SK-N-SH treated with all-trans-retinoic acid at 6 μM for 48 hours (cell line): ENCODE results near the gene RBFOX1.

Source experiments
- BACH2 ChIP-seq: fragments of 250-450 bp; sonication (Bioruptor Pico); IDR thresholded peaks from 2 replicates; pipeline ENCODE4 v1.9.0; 2021; ENCODE audit warnings: mild to moderate bottlenecking, borderline replicate concordance
- OSR1 ChIP-seq: fragments of 250-450 bp; sonication (Bioruptor Pico); IDR thresholded peaks from 2 replicates; pipeline ENCODE4 v1.8.0; 2022; ENCODE audit warnings: moderate library complexity, mild to moderate bottlenecking, inconsistent platforms
- PPARA ChIP-seq: fragments of 250-450 bp; sonication (Bioruptor Pico); IDR thresholded peaks from 2 replicates; pipeline ENCODE4 v1.5.0; 2020; ENCODE audit warnings: mild to moderate bottlenecking, borderline replicate concordance
- ZNF565 ChIP-seq: fragments of 450-650 bp; formaldehyde crosslinking; conservative IDR thresholded peaks from 2 replicates; pipeline ENCODE4 v1.5.0; 2020; ENCODE audit warnings: low read depth, mild to moderate bottlenecking, moderate library complexity

DNA sequence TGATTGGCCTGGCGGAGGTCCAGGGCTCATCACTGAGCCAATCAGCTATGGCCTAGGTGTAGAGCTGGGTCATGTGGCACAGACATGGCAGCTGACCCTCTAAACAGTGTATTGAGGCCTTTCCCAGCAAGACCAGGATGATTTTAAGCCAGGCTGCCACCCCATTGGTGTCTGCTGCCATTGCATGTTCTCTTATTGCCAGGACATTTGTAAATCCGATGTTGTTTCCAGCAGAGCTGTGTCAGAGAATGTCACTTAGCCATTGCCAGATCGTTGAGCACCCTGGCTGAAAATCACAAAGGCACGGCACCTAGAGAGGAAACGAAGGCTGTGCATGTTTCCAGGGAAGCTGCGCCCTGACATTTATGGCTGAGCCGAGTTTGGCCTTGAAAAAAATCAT lies 33.4 kb downstream of the RBFOX1 start:
- TF ChIP-seq OSR1 (no peak), PPARA (CRISPR knock-in tag) (no peak), BACH2 (CRISPR knock-in tag) (no peak), ZNF565 (CRISPR knock-in tag) (no peak)
